CD4-positive, alpha-beta T cell (primary cell): ENCODE results near the gene PTPRE. TPM values are rescaled to one million over a fixed set of nuclear protein-coding genes. Genes with fewer than 3 reads are reported as not detected.

ENCODE experiments used
- ATAC-seq: fragments of 200-7000 bp; cut with Tn5 transposase; one replicate; pipeline ENCODE4 v1.10.0; 2022; ENCODE audit warnings: mild to moderate bottlenecking; ENCODE audit not compliant: poor library complexity
- CTCF ChIA-PET: fragments of 350-600 bp; sonication (Branson Sonifier 250); formaldehyde crosslinking; loops from one replicate; lab custom pipeline; 2021; ENCODE audit warnings: antibody characterized with exemption, inconsistent platforms; lab: Charles Lee
- POLR2A ChIA-PET: fragments of 350-600 bp; sonication (Branson Sonifier 250); formaldehyde crosslinking; loops from one replicate; lab custom pipeline; 2021; ENCODE audit warnings: antibody characterized with exemption, inconsistent platforms; lab: Charles Lee
- DNase-seq, 14 experiments: peaks; one replicate each; pipeline ENCODE4 v3.0.0-alpha.2; 2013 to 2020; ENCODE audit warnings: mixed read lengths in 2 of 14
- H3K27ac ChIP-seq, 2 donors: one replicate each; pipeline versions ENCODE4 v1.5.1 to v1.7.0; 2013; ENCODE audit warnings: low read length in 2 of 2, low read depth in 1 of 2, mild to moderate bottlenecking in 1 of 2
- H3K27me3 ChIP-seq, 2 experiments: 1 replicate in 1 of 2; 2 replicates in 1 of 2; pipeline versions ENCODE4 v1.6.1 to v1.7.0; 2013; ENCODE audit warnings: low read length in 2 of 2, control low read depth in 1 of 2, mild to moderate bottlenecking in 1 of 2, moderate library complexity in 1 of 2; ENCODE audit not compliant: insufficient read depth in 2 of 2, control insufficient read depth in 1 of 2
- H3K36me3 ChIP-seq: one replicate; pipeline ENCODE4 v1.6.1; 2013; ENCODE audit warnings: low read length, control low read depth; ENCODE audit not compliant: insufficient read depth
- H3K4me1 ChIP-seq: one replicate; pipeline ENCODE4 v1.6.1; 2013; ENCODE audit warnings: low read length, control low read depth; ENCODE audit not compliant: insufficient read depth
- H3K4me3 ChIP-seq: one replicate; pipeline ENCODE4 v1.5.1; 2013; ENCODE audit warnings: mild to moderate bottlenecking, low read length, moderate library complexity
- H3K9me3 ChIP-seq, 2 experiments: 1 replicate in 1 of 2; 2 replicates in 1 of 2; pipeline versions ENCODE4 v1.6.1 to v1.7.0; 2013; ENCODE audit warnings: low read length in 2 of 2, mild to moderate bottlenecking in 2 of 2, control low read depth in 1 of 2, moderate library complexity in 1 of 2; ENCODE audit not compliant: control insufficient read depth in 1 of 2, insufficient read depth in 1 of 2
- H3K27ac Mint-ChIP-seq: one replicate; pipeline ENCODE4 v1.8.0; 2020; ENCODE audit warnings: mixed read lengths
- H3K27me3 Mint-ChIP-seq: one replicate; pipeline ENCODE4 v1.8.0; 2021; ENCODE audit warnings: mixed read lengths
- H3K36me3 Mint-ChIP-seq: one replicate; pipeline ENCODE4 v1.8.0; 2021; ENCODE audit warnings: low read depth, mixed read lengths
- H3K4me1 Mint-ChIP-seq: one replicate; pipeline ENCODE4 v1.8.0; 2021; ENCODE audit warnings: low read depth, mixed read lengths
- H3K4me3 Mint-ChIP-seq: one replicate; pipeline ENCODE4 v1.8.0; 2020; ENCODE audit warnings: mild to moderate bottlenecking, mixed read lengths
- H3K9me3 Mint-ChIP-seq: one replicate; pipeline ENCODE4 v1.8.0; 2020; ENCODE audit warnings: mixed read lengths
- intact Hi-C, 2 experiments: fragments of 100-400 bp; cut with DNase I in 1 of 2; cut with micrococcal nuclease in 1 of 2; formaldehyde crosslinking; loops; one replicate each; pipeline versions ENCODE4 v1.15.1 to v1.9.0; 2023 to 2025; cut with DNase I, micrococcal nuclease
- total RNA-seq, 174 experiments: library from RNA in 2 of 174; stranded (reverse) in 2 of 174; gene quantifications; one replicate each; pipeline ENCODE4 v1.2.3 and lab custom pipeline; 2021 to 2026
- TF ChIP-seq, protein P1 (sequence below): fragments of 200-600 bp; IDR thresholded peaks from one replicate; pipeline ENCODE4 v1.8.0; 2022; ENCODE audit warnings: antibody characterized with exemption, mild to moderate bottlenecking

The PTPRE gene
- total RNA-seq, 2 experiments from 2014 or later = 47.6 to 55.1 TPM

DNA sequence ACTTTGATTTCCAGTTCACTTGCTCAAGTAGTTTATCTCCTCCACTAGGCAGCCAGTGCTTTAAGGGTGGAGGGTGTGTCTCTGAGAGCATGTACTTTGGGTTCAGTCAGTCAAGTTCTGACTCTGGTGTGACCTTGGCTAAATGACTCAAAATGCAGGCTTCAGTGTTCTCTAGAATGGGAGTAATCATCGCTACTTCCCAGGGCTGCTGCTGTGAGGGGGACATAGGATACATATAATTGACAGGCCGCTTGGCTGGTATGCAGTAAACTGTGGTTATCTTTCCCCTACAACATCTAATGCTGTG, 3.5 kb downstream of the PTPRE start:
- TF ChIP-seq, protein P1, sequence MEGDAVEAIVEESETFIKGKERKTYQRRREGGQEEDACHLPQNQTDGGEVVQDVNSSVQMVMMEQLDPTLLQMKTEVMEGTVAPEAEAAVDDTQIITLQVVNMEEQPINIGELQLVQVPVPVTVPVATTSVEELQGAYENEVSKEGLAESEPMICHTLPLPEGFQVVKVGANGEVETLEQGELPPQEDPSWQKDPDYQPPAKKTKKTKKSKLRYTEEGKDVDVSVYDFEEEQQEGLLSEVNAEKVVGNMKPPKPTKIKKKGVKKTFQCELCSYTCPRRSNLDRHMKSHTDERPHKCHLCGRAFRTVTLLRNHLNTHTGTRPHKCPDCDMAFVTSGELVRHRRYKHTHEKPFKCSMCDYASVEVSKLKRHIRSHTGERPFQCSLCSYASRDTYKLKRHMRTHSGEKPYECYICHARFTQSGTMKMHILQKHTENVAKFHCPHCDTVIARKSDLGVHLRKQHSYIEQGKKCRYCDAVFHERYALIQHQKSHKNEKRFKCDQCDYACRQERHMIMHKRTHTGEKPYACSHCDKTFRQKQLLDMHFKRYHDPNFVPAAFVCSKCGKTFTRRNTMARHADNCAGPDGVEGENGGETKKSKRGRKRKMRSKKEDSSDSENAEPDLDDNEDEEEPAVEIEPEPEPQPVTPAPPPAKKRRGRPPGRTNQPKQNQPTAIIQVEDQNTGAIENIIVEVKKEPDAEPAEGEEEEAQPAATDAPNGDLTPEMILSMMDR = no peak
- Mint-ChIP-seq H3K9me3 (no peaks in the 10 kb centered on the region), H3K27ac (no peak overlapping the region), H3K4me3 (no peak overlapping the region), H3K36me3 (no peaks in the 10 kb centered on the region), H3K4me1 (no peaks in the 10 kb centered on the region), H3K27me3 (peaks cover 17% of the 10 kb centered on the region)
- H3K4me1 ChIP-seq = peaks cover 6% of the 10 kb centered on the region
- no peak overlapping the region for H3K4me3 ChIP-seq
- POLR2A ChIA-PET = no interaction called here
- H3K9me3 ChIP-seq = no peaks in the 10 kb centered on the region
- H3K36me3 ChIP-seq = no peaks in the 10 kb centered on the region
- CTCF ChIA-PET = no interaction called here
- H3K27me3 ChIP-seq = peaks cover 7 to 16% of the 10 kb centered on the region in 2 experiments
- no peak overlapping the region for H3K27ac ChIP-seq
- ATAC-seq (no peak), DNase-seq (no peak)
- intact Hi-C loops = no loop called here

DNA sequence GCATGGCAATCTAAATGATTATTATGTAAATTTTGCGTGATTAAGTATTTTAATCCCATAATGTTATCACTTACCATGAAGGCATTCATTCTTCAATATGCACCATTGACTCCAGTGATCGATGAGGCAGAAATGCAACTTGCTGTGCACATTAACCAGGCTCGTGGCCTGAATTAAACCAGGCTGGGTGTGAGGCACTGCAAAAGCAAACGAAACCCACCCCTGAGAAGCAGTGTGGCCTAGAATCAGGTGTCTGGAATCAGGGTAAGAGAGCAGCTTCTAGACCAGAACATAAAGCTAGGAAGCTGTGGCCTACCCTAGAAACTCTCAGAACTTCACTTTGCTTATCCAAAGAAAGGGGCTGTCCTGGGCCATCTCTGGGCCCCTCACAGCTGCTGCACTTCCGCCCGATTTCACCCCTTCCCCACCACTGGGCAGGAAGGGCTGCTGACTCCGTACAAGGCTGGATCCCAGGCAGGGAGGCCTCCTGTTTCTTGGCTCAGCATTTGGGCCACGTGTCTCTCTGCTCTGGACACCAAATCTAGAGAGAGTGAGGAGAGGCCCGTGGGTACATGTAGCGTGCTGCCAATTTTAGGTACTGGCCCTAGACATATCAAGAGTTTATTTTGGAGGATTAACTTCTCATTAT, 4.4 kb downstream of the PTPRE start:
- no peak overlapping the region for H3K4me3 ChIP-seq
- ATAC-seq (no peak), DNase-seq (no peak)
- no peaks in the 10 kb centered on the region for H3K9me3 Mint-ChIP-seq
- H3K27ac ChIP-seq = no peak overlapping the region
- intact Hi-C loops = no loop called here
- H3K27me3 ChIP-seq = peaks cover 7 to 16% of the 10 kb centered on the region in 2 experiments
- peaks cover 6% of the 10 kb centered on the region for H3K4me1 ChIP-seq
- H3K9me3 ChIP-seq = no peaks in the 10 kb centered on the region
- peaks cover 14% of the 10 kb centered on the region for H3K27me3 Mint-ChIP-seq
- no peak overlapping the region for H3K4me3 Mint-ChIP-seq
- no peaks in the 10 kb centered on the region for H3K36me3 ChIP-seq
- no peaks in the 10 kb centered on the region for H3K4me1 Mint-ChIP-seq
- ChIA-PET CTCF (no interaction called here), POLR2A (no interaction called here)
- no peak overlapping the region for H3K27ac Mint-ChIP-seq
- TF ChIP-seq, protein P1 = no peak
- no peaks in the 10 kb centered on the region for H3K36me3 Mint-ChIP-seq

DNA sequence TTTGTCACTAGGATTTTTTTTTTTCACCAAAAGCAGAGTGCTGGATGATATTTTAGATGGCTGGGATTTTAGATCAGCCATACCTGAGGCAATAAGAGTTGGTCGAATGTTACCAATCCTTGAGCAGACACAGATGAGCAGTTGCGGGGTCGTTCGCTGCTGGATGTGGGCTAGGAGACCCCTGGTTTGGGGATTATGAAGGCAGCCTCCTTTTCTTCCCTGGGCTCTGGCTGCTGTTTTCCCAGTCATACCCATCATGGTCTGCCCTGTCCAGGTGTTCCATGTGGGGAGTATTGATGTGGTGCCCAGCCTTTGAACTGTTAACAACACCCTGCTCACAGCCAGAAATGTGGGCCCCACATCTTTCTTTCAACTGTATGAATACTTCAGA, 5.0 kb downstream of the PTPRE start:
- H3K27ac Mint-ChIP-seq = no peak overlapping the region
- no peak for ATAC-seq
- DNase-seq = no peak
- H3K4me3 Mint-ChIP-seq = no peak overlapping the region
- Histone ChIP-seq H3K36me3 (no peaks in the 10 kb centered on the region), H3K27ac (no peak overlapping the region), H3K9me3 (no peaks in the 10 kb centered on the region), H3K4me1 (peaks cover 6% of the 10 kb centered on the region), H3K4me3 (no peak overlapping the region), H3K27me3 (peaks cover 7 to 16% of the 10 kb centered on the region in 2 experiments)
- peaks cover 14% of the 10 kb centered on the region for H3K27me3 Mint-ChIP-seq
- no peaks in the 10 kb centered on the region for H3K4me1 Mint-ChIP-seq
- intact Hi-C loops = no loop called here
- no peaks in the 10 kb centered on the region for H3K9me3 Mint-ChIP-seq
- TF ChIP-seq, protein P1 = no peak
- H3K36me3 Mint-ChIP-seq = no peaks in the 10 kb centered on the region
- ChIA-PET POLR2A (no interaction called here), CTCF (no interaction called here)
